Endothelial cell (in vitro differentiated cells): ENCODE measurements around the gene DPYSL3. TPM values are rescaled to one million over a fixed set of nuclear protein-coding genes. Genes with fewer than 3 reads are reported as not detected.

Source experiments
- DNase-seq: peaks from one replicate; pipeline ENCODE4 v3.0.0; 2021; ENCODE audit warnings: low spot score
- H3K27ac Mint-ChIP-seq: one replicate; pipeline ENCODE4 v1.8.0; 2021; ENCODE audit warnings: mixed read lengths, inconsistent platforms; ENCODE audit not compliant: unreplicated experiment
- H3K27me3 Mint-ChIP-seq: one replicate; pipeline ENCODE4 v1.8.0; 2021; ENCODE audit warnings: mild to moderate bottlenecking, moderate library complexity, mixed read lengths, inconsistent platforms; ENCODE audit not compliant: unreplicated experiment
- H3K36me3 Mint-ChIP-seq: one replicate; pipeline ENCODE4 v1.8.0; 2021; ENCODE audit warnings: mild to moderate bottlenecking, low read depth, mixed read lengths, inconsistent platforms; ENCODE audit not compliant: unreplicated experiment
- H3K4me1 Mint-ChIP-seq: one replicate; pipeline ENCODE4 v1.8.0; 2021; ENCODE audit warnings: mild to moderate bottlenecking, mixed read lengths, inconsistent platforms; ENCODE audit not compliant: unreplicated experiment
- H3K4me3 Mint-ChIP-seq: one replicate; pipeline ENCODE4 v1.8.0; 2021; ENCODE audit warnings: mild to moderate bottlenecking, mixed read lengths, inconsistent platforms; ENCODE audit not compliant: unreplicated experiment
- H3K9me3 Mint-ChIP-seq: one replicate; pipeline ENCODE4 v1.8.0; 2021; ENCODE audit warnings: mixed read lengths, inconsistent platforms; ENCODE audit not compliant: unreplicated experiment
- total RNA-seq: library from RNA; stranded (reverse); fragmentation: NEBNext Ultra II Directional; extraction: Animal tissue kit (Norgen Biotek cat#: 25700); gene quantifications from one replicate; pipeline ENCODE4 v1.2.1, GENCODE V29; 2021; ENCODE audit not compliant: unreplicated experiment
- TF ChIP-seq, protein P1 (sequence below): fragments of 200-600 bp; sonication (generic); IDR thresholded peaks from one replicate; pipeline ENCODE4 v1.5.0; 2021; ENCODE audit warnings: antibody characterized with exemption; ENCODE audit not compliant: unreplicated experiment

Gene DPYSL3
- total RNA-seq, 1 donor from 2014 or later: 27.6 TPM

- Mint-ChIP-seq H3K27me3 (no peaks in the 10 kb centered on the region), H3K9me3 (no peaks in the 10 kb centered on the region), H3K4me3 (no peak overlapping the region), H3K4me1 (peaks cover 3% of the 10 kb centered on the region), H3K27ac (no peak overlapping the region), H3K36me3 (no peaks in the 10 kb centered on the region)
- no peak for DNase-seq
- TF ChIP-seq, protein P1, sequence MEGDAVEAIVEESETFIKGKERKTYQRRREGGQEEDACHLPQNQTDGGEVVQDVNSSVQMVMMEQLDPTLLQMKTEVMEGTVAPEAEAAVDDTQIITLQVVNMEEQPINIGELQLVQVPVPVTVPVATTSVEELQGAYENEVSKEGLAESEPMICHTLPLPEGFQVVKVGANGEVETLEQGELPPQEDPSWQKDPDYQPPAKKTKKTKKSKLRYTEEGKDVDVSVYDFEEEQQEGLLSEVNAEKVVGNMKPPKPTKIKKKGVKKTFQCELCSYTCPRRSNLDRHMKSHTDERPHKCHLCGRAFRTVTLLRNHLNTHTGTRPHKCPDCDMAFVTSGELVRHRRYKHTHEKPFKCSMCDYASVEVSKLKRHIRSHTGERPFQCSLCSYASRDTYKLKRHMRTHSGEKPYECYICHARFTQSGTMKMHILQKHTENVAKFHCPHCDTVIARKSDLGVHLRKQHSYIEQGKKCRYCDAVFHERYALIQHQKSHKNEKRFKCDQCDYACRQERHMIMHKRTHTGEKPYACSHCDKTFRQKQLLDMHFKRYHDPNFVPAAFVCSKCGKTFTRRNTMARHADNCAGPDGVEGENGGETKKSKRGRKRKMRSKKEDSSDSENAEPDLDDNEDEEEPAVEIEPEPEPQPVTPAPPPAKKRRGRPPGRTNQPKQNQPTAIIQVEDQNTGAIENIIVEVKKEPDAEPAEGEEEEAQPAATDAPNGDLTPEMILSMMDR: no peak
Measured at GRCh38 chr5:147360816-147361215, 149.1 kb downstream of the DPYSL3 start.

DNA sequence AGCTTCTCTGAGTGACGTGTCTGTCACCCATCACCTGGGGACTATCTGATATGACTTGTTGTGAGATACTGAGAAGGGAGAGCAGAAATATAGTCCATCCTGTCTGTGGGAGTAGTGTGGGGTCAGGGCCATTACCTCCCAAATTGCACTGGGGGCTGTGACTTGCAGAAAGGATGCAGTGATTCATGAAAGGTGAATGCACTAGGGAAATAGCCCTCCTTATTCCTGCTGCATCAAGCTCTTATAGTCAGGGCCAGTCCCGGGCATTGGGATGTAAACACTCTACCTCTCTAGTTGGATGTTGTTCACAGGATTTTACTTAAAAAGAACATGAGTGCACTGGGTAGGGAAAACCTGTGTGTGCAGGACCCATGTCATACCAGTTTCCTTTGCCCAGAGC, 150.3 kb downstream of the DPYSL3 start:
- Mint-ChIP-seq H3K27ac (no peak overlapping the region), H3K27me3 (no peaks in the 10 kb centered on the region), H3K4me1 (peaks cover 3% of the 10 kb centered on the region), H3K36me3 (no peaks in the 10 kb centered on the region), H3K4me3 (no peak overlapping the region), H3K9me3 (no peaks in the 10 kb centered on the region)
- TF ChIP-seq, protein P1: no peak
- no peak for DNase-seq

DNA sequence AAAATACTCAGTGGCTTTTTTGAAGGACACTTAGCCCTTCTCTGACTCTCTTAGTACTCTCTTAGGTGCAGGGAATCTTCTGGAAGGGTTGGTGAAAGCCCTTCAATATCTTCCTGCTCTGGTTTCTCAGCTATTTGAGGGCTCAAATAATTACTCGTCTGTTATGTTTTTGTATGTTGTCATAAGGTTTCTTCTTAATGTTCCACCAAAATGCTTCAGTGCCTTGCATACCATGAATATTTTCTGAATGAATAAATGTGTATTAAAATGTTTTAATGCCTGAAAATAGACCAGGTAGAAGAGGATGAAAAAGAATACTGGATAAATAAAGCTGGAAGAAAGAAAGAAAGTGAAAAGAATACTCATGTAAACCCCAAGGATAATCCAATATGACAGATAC, 150.8 kb downstream of the DPYSL3 start:
- no peak for DNase-seq
- Mint-ChIP-seq H3K27me3 (no peaks in the 10 kb centered on the region), H3K4me3 (no peak overlapping the region), H3K9me3 (no peaks in the 10 kb centered on the region), H3K4me1 (peaks cover 3% of the 10 kb centered on the region), H3K27ac (no peak overlapping the region), H3K36me3 (no peaks in the 10 kb centered on the region)
- TF ChIP-seq, protein P1: no peak

DNA sequence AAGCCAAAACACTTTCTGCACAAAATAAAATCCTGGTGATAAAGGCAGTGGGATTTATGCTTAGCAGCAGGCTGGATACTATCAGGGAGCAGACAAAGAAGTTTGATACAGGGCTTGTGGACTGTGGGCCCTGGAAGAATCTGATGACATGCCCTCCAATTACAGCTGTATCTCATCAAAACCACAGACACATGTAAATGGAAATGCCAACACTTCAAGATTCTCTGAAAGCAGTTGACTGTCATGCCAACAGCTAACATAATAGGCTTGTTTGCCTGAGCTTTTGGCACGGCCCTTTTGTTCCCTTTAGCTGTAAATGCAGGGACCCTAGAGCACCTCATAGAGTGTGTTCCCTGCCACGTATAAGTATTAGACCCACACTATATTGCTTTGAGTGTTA, 160.6 kb downstream of the DPYSL3 start:
- no peaks in the 10 kb centered on the region for H3K36me3 Mint-ChIP-seq

GRCh38 chr5:147348451-147348850, 161.4 kb downstream of the DPYSL3 start:
- no peaks in the 10 kb centered on the region for H3K27me3 Mint-ChIP-seq
- no peaks in the 10 kb centered on the region for H3K4me1 Mint-ChIP-seq
- H3K27ac Mint-ChIP-seq: no peak overlapping the region
- DNase-seq: no peak
- TF ChIP-seq, protein P1: no peak
- H3K4me3 Mint-ChIP-seq: no peak overlapping the region
- no peaks in the 10 kb centered on the region for H3K9me3 Mint-ChIP-seq
- H3K36me3 Mint-ChIP-seq: no peaks in the 10 kb centered on the region

More for the DNA sequence above, 160.6 kb downstream of the DPYSL3 start:
- no peak for DNase-seq
- H3K27ac Mint-ChIP-seq: no peak overlapping the region
- H3K4me1 Mint-ChIP-seq: no peaks in the 10 kb centered on the region
- no peak overlapping the region for H3K4me3 Mint-ChIP-seq
- TF ChIP-seq, protein P1: no peak
- no peaks in the 10 kb centered on the region for H3K27me3 Mint-ChIP-seq
- no peaks in the 10 kb centered on the region for H3K9me3 Mint-ChIP-seq
